Muscle layer of colon (tissue), 2 donors: ENCODE measurements around the gene CTBP2.
"Not testable (repeated sequence)": the region's sequence is repeated elsewhere in the genome, so short reads cannot be mapped to it uniquely, and the experiment has no call there.

Experiments
- H3K27ac ChIP-seq: one replicate; pipeline ENCODE4 v1.7.0; 2013; ENCODE audit warnings: low read depth, mild to moderate bottlenecking, low read length, moderate library complexity
- H3K27me3 ChIP-seq, 2 donors: one replicate each; pipeline ENCODE4 v1.7.0; 2013; ENCODE audit warnings: low read length in 2 of 2, mild to moderate bottlenecking in 2 of 2; ENCODE audit not compliant: insufficient read depth in 2 of 2, control insufficient read depth in 1 of 2
- H3K36me3 ChIP-seq: one replicate; pipeline ENCODE4 v1.7.0; 2013; ENCODE audit warnings: mild to moderate bottlenecking, low read length; ENCODE audit not compliant: insufficient read depth
- H3K4me1 ChIP-seq: one replicate; pipeline ENCODE4 v1.7.0; 2013; ENCODE audit warnings: mild to moderate bottlenecking, low read length; ENCODE audit not compliant: insufficient read depth
- H3K4me3 ChIP-seq, 2 donors: one replicate each; pipeline ENCODE4 v1.7.0; 2013; ENCODE audit warnings: low read length in 2 of 2, low read depth in 1 of 2, mild to moderate bottlenecking in 1 of 2, moderate library complexity in 1 of 2
- H3K9ac ChIP-seq: one replicate; pipeline ENCODE4 v1.7.0; 2013; ENCODE audit warnings: low read length
- H3K9me3 ChIP-seq: one replicate; pipeline ENCODE4 v1.7.0; 2013; ENCODE audit warnings: mild to moderate bottlenecking, low read length
- donor health status: abdominal sarcoma.
- donor health status: Adenocarcinoma of cecum.

CTBP2 gene

DNA sequence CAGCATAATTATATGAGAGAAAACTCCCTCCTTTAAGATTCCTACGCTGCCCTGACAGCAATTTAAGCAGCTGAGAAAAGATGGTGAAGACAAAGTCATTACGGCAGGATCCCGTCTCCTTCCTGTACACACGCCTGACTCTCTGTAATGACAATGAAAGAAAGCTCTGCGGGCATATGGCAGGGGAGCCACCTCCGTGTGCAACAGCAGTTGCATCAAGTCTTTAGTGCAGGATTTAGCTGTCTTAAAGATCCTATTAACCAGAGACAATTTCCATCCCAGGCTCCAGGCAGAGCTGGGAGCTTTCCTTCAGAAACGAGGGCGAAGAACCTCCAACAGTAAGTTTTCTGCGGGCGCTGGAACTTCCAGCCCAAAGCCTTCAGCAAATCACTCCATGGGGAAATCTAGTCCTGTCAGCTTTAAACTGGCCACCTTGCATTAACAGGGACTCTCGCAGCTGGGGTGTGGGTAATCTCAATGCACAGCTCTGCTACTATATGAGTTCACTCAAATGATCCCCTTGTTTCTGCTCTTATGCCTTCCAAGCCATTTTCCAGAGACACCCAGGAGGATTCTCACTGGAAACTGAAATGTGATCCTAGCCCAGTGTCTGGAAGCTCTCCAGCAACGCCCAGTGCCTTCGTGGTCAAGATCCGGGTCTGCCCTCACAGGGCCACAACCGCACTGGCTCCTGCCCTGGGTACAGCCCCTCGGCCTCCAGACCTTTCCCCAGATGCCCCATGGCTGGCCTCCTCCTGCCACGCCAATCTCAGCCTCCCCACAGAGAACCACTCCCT lies 74.9 kb downstream of the CTBP2 start:
- H3K9ac ChIP-seq, result no peak overlapping the region
- no peaks in the 10 kb centered on the region for H3K27me3 ChIP-seq
- no peak overlapping the region for H3K27ac ChIP-seq
- H3K4me1 ChIP-seq, result peaks cover 37% of the 10 kb centered on the region
- H3K4me3 ChIP-seq, result no peak overlapping the region
- peaks cover 6% of the 10 kb centered on the region for H3K36me3 ChIP-seq
- no peaks in the 10 kb centered on the region for H3K9me3 ChIP-seq

DNA sequence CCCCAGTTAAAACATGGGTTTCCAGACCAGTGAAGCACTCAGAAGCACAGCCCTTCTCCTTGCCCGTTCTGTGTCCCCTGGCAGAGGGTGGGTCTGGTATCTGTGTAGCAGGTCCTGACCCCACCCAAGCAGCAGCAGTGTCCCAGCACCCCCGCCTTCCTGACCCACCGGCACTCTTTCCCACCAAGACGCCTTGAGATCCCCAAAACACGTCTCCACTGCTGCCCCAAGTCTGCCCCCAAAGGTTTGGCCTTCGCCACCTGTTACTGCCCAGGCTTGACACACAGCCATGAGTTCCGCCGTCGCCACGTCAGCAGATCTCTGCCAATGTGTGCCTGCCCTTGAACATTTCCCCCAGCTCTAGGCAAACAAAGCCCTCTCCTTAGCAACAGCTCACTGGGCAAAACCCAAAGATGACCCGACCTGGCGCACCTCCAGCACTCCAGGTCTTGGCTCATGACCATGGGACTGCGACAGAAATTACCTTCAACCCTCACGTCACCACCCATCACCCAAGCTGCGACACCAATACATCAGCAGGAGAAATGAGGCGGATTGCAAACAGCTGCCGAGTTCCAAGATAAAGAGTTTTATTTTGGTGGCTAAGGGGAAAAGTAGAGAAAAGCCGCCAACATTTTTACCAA lies 75.6 kb downstream of the CTBP2 start:
- H3K9me3 ChIP-seq, result no peaks in the 10 kb centered on the region
- H3K27me3 ChIP-seq, result no peaks in the 10 kb centered on the region
- peaks cover 6% of the 10 kb centered on the region for H3K36me3 ChIP-seq
- peaks cover 42% of the 10 kb centered on the region for H3K4me1 ChIP-seq
- no peak overlapping the region for H3K9ac ChIP-seq
- H3K27ac ChIP-seq, result no peak overlapping the region
- no peak overlapping the region for H3K4me3 ChIP-seq

GRCh38 chr10:125084191-125084613 lies 76.2 kb downstream of the CTBP2 start:
- H3K27me3 ChIP-seq, result no peaks in the 10 kb centered on the region
- H3K9ac ChIP-seq, result no peak overlapping the region
- peaks cover 40% of the 10 kb centered on the region for H3K4me1 ChIP-seq
- no peak overlapping the region for H3K4me3 ChIP-seq
- H3K27ac ChIP-seq, result no peak overlapping the region
- H3K9me3 ChIP-seq, result no peaks in the 10 kb centered on the region
- peaks cover 6% of the 10 kb centered on the region for H3K36me3 ChIP-seq

DNA sequence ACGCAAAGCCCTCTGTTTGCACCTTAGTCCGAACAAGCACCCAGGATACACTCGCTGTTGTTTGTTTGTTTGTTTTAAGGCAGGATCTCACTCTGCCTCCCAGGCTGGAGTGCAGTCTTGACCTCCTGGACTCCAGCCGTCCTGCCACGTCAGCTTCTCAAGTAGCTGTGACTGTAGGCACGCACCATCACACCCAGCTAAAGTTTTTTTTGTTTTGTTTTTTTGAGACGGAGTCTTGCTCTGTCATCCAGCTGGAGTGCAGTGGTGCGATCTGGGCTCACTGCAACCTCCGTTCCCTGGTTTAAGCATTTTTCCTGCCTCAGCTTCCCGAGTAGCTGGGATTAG lies 76.8 kb downstream of the CTBP2 start:
- Histone ChIP-seq H3K36me3 (peaks cover 6% of the 10 kb centered on the region), H3K4me1 (peaks cover 39% of the 10 kb centered on the region), H3K27ac (no peak overlapping the region)

DNA sequence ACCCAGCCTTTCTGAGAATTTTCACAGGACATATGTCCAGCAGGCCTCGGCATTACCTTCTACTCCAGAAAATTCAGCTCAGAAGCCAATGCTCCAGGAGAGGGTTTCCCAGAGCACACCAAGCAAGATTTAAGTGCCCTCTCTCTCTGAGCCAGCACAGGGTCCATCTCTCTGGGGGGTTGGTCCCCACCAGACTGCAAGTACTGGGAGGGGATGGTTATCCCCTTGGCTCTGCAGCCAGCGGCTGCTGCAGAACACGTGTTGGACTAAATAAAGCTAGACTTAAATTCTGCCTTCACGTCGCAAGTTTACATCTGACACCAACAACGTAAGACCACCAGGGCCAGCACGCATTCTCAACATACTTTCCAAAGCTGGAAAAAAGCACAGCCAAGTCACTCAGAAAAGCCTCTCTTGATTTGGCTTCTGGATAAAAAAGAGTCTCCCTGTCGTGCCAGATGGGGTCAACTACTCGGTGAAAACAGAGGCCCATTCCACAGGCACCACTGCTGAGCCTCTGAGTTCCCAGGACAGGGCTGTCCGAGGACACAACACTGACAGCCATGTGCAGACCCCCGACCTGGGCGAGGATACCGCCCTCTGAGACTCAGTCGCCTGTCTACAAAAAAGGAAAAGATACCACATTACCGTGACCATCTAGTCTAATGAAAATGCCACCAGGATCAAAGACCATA lies 77.3 kb downstream of the CTBP2 start:
- Histone ChIP-seq H3K4me1 (peaks cover 39% of the 10 kb centered on the region), H3K36me3 (peaks cover 6% of the 10 kb centered on the region), H3K9ac (no peak overlapping the region), H3K27me3 (no peaks in the 10 kb centered on the region), H3K27ac (no peak overlapping the region), H3K9me3 (no peaks in the 10 kb centered on the region), H3K4me3 (no peak overlapping the region)

More for the DNA sequence above, 76.8 kb downstream of the CTBP2 start:
- Histone ChIP-seq H3K9ac (no peak overlapping the region), H3K9me3 (no peaks in the 10 kb centered on the region), H3K4me3 (no peak overlapping the region), H3K27me3 (no peaks in the 10 kb centered on the region)

DNA sequence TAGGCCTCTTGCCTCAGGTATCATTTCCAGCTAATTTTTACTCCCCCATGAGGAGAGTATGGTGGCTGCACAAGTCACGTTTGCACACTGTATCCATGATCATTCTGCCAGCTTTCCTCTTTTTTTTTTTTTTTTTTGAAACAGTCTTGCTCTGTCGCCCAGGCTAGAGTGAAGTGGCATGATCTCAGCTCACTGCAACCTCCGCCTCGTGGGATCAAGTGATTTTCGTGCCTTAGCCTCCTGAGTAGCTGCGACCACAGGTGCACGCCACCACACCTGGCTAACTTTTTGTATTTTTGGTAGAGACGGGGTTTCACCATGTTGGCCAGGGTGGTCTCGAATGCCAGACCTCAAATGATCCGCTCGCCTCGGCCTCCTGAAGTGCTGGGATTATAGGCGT lies 77.9 kb downstream of the CTBP2 start:
- not testable (repeated sequence) for H3K9ac ChIP-seq, H3K9me3 ChIP-seq, H3K27ac ChIP-seq, H3K36me3 ChIP-seq, H3K27me3 ChIP-seq, H3K4me3 ChIP-seq
- H3K4me1 ChIP-seq, result peaks cover 39% of the 10 kb centered on the region

DNA sequence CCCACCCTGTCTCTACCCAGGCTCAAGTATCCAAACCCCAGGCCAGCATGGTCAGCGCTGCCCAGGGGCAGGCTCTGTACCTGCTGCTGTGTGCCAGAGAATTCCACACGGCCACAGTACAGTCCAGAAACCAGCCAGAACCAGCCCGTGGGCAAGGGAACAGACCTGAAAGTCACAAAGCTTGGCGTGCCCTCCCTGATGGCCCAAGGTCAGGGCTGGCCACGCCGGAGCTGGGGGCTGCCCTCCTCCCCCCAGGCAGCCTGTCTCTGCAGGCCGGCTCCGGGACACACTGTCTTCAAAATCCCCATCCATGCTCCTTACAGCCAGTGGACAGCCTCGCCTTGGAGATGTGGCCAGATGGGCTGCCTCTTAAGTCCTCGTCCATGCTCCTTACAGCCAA lies 78.4 kb downstream of the CTBP2 start:
- Histone ChIP-seq H3K4me1 (peaks cover 39% of the 10 kb centered on the region), H3K36me3 (no peaks in the 10 kb centered on the region), H3K27ac (no peak overlapping the region), H3K9ac (no peak overlapping the region), H3K4me3 (no peak overlapping the region), H3K27me3 (no peaks in the 10 kb centered on the region), H3K9me3 (no peaks in the 10 kb centered on the region)

- H3K36me3 ChIP-seq, result no peaks in the 10 kb centered on the region
- H3K9me3 ChIP-seq, result no peaks in the 10 kb centered on the region
- H3K4me3 ChIP-seq, result no peak overlapping the region
- no peaks in the 10 kb centered on the region for H3K27me3 ChIP-seq
- peaks cover 39% of the 10 kb centered on the region for H3K4me1 ChIP-seq
- no peak overlapping the region for H3K9ac ChIP-seq
- no peak overlapping the region for H3K27ac ChIP-seq
These were observed 79.4 kb downstream of the CTBP2 start for GRCh38 chr10:125080984-125081383.

DNA sequence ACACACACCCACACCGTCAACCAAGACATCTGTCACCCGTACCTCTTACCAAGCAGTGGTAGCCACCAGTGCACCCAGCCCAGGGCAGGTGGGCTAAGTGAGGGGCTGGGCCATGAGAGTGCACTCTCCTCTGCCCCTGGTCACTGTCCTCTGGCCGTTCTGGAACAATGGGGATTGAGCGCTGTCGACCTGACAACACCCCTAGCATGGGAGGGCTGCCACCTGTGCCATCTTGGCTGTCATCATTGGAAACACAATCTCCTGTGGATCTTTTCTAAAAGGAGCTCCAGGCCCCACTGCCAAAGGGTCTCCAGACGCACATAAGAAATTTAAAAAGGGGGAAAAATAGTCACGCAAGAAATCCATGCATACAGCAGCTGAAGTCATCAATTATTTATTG lies 80.1 kb downstream of the CTBP2 start:
- Histone ChIP-seq H3K9ac (no peak overlapping the region), H3K36me3 (no peaks in the 10 kb centered on the region), H3K4me3 (no peak overlapping the region), H3K27ac (no peak overlapping the region), H3K4me1 (peaks cover 35% of the 10 kb centered on the region), H3K27me3 (no peaks in the 10 kb centered on the region), H3K9me3 (no peaks in the 10 kb centered on the region)

GRCh38 chr10:125079091-125079600 lies 81.2 kb downstream of the CTBP2 start:
- Histone ChIP-seq H3K27ac (no peak overlapping the region), H3K36me3 (peaks cover 6% of the 10 kb centered on the region), H3K4me3 (no peak overlapping the region), H3K27me3 (no peaks in the 10 kb centered on the region), H3K9me3 (no peaks in the 10 kb centered on the region), H3K9ac (no peak overlapping the region), H3K4me1 (peaks cover 28% of the 10 kb centered on the region)

GRCh38 chr10:125076891-125077541 lies 83.3 kb downstream of the CTBP2 start:
- no peak overlapping the region for H3K9ac ChIP-seq
- H3K4me1 ChIP-seq, result peaks cover 18% of the 10 kb centered on the region
- H3K27me3 ChIP-seq, result no peaks in the 10 kb centered on the region
- no peak overlapping the region for H3K4me3 ChIP-seq
- H3K9me3 ChIP-seq, result no peaks in the 10 kb centered on the region
- H3K36me3 ChIP-seq, result peaks cover 11% of the 10 kb centered on the region
- no peak overlapping the region for H3K27ac ChIP-seq
